Glutamatergic neuron (in vitro differentiated cells): ENCODE measurements around the gene HLA-F. TPM values are rescaled to one million over a fixed set of nuclear protein-coding genes. Genes with fewer than 3 reads are reported as not detected.

ENCODE experiments used
- DNase-seq: peaks from one replicate; pipeline ENCODE4 v3.0.0; 2022
- H3K27ac Mint-ChIP-seq: one replicate; pipeline ENCODE4 v1.8.0; 2020; ENCODE audit warnings: mild to moderate bottlenecking, mixed read lengths, inconsistent platforms; ENCODE audit not compliant: unreplicated experiment
- H3K27me3 Mint-ChIP-seq: one replicate; pipeline ENCODE4 v1.8.0; 2020; ENCODE audit warnings: mild to moderate bottlenecking, moderate library complexity, mixed read lengths, inconsistent platforms; ENCODE audit not compliant: unreplicated experiment
- H3K36me3 Mint-ChIP-seq: one replicate; pipeline ENCODE4 v1.8.0; 2020; ENCODE audit warnings: mild to moderate bottlenecking, mixed read lengths, inconsistent platforms; ENCODE audit not compliant: unreplicated experiment
- H3K4me1 Mint-ChIP-seq: one replicate; pipeline ENCODE4 v1.8.0; 2020; ENCODE audit warnings: mild to moderate bottlenecking, low read depth, mixed read lengths, inconsistent platforms; ENCODE audit not compliant: unreplicated experiment
- H3K4me3 Mint-ChIP-seq: one replicate; pipeline ENCODE4 v1.8.0; 2020; ENCODE audit warnings: mild to moderate bottlenecking, mixed read lengths, inconsistent platforms; ENCODE audit not compliant: unreplicated experiment
- H3K9me3 Mint-ChIP-seq: one replicate; pipeline ENCODE4 v1.8.0; 2020; ENCODE audit warnings: mild to moderate bottlenecking, moderate library complexity, mixed read lengths, inconsistent platforms; ENCODE audit not compliant: unreplicated experiment
- total RNA-seq: library from RNA; stranded (reverse); fragmentation: NEBNext Ultra II Directional; extraction: Animal tissue kit (Norgen Biotek cat#: 25700); gene quantifications from one replicate; pipeline ENCODE4 v1.2.1, GENCODE V29; 2021; ENCODE audit not compliant: unreplicated experiment
- TF ChIP-seq, protein P1 (sequence below): fragments of 200-600 bp; sonication (generic); IDR thresholded peaks from one replicate; pipeline ENCODE4 v1.5.0; 2021; ENCODE audit not compliant: partially characterized antibody, unreplicated experiment

The HLA-F gene
- total RNA-seq, 1 donor from 2014 or later, result 1.9 TPM

DNA sequence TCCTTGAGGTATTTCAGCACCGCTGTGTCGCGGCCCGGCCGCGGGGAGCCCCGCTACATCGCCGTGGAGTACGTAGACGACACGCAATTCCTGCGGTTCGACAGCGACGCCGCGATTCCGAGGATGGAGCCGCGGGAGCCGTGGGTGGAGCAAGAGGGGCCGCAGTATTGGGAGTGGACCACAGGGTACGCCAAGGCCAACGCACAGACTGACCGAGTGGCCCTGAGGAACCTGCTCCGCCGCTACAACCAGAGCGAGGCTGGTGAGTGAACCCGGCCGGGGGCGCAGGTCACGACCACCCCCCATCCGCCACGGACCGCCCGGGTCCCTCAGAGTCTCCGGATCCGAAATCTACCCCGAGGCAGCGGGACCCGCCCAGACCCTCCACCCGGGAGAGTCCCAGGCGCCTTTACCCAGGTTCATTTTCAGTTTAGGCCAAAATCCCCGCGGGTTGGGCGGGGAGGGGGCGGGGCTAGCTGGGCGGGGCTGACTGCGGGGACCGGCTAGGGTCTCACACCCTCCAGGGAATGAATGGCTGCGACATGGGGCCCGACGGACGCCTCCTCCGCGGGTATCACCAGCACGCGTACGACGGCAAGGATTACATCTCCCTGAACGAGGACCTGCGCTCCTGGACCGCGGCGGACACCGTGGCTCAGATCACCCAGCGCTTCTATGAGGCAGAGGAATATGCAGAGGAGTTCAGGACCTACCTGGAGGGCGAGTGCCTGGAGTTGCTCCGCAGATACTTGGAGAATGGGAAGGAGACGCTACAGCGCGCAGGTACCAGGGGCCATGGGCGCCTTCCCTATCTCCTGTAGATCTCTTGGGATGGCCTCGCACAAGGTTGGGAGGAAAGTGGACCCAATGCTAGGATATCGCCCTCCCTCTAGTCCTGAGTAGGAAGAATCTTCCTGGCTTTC lies 693 bp downstream of the HLA-F start:
- Mint-ChIP-seq H3K9me3 (no peaks in the 10 kb centered on the region), H3K4me1 (no peaks in the 10 kb centered on the region), H3K4me3 (peak overlapping the region; percentile 70), H3K27me3 (peaks cover 22% of the 10 kb centered on the region), H3K27ac (no peak overlapping the region), H3K36me3 (no peaks in the 10 kb centered on the region)
- peak; percentile 24 for DNase-seq
- TF ChIP-seq, protein P1, sequence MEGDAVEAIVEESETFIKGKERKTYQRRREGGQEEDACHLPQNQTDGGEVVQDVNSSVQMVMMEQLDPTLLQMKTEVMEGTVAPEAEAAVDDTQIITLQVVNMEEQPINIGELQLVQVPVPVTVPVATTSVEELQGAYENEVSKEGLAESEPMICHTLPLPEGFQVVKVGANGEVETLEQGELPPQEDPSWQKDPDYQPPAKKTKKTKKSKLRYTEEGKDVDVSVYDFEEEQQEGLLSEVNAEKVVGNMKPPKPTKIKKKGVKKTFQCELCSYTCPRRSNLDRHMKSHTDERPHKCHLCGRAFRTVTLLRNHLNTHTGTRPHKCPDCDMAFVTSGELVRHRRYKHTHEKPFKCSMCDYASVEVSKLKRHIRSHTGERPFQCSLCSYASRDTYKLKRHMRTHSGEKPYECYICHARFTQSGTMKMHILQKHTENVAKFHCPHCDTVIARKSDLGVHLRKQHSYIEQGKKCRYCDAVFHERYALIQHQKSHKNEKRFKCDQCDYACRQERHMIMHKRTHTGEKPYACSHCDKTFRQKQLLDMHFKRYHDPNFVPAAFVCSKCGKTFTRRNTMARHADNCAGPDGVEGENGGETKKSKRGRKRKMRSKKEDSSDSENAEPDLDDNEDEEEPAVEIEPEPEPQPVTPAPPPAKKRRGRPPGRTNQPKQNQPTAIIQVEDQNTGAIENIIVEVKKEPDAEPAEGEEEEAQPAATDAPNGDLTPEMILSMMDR, result no peak

DNA sequence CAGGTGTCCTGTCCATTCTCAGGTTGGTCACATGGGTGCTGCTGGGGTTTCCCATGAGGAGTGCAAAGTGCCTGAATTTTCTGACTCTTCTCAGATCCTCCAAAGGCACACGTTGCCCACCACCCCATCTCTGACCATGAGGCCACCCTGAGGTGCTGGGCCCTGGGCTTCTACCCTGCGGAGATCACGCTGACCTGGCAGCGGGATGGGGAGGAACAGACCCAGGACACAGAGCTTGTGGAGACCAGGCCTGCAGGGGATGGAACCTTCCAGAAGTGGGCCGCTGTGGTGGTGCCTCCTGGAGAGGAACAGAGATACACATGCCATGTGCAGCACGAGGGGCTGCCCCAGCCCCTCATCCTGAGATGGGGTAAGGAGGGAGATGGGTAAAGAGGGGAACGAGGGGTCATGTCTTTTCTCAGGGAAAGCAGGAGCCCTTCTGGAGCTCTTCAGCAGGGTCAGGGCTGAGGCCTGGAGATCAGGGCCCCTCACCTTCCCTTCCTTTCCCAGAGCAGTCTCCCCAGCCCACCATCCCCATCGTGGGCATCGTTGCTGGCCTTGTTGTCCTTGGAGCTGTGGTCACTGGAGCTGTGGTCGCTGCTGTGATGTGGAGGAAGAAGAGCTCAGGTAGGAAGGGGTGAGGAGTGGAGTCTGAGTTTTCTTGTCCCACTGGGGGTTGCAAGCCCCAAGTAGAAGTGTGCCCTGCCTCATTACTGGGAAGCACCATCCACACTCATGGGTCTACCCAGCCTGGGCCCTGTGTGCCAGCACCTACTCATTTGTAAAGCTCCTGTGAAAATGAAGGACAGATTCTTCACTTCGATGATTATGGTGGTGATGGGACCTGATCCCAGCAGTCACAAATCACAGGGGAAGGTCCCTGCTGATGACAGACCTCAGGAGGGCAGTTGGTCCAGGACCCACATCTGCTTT lies 2.0 kb downstream of the HLA-F start:
- DNase-seq, result no peak
- Mint-ChIP-seq H3K4me1 (no peaks in the 10 kb centered on the region), H3K27ac (no peak overlapping the region), H3K36me3 (no peaks in the 10 kb centered on the region), H3K9me3 (no peaks in the 10 kb centered on the region), H3K4me3 (no peak overlapping the region), H3K27me3 (peaks cover 24% of the 10 kb centered on the region)
- TF ChIP-seq, protein P1, result no peak

DNA sequence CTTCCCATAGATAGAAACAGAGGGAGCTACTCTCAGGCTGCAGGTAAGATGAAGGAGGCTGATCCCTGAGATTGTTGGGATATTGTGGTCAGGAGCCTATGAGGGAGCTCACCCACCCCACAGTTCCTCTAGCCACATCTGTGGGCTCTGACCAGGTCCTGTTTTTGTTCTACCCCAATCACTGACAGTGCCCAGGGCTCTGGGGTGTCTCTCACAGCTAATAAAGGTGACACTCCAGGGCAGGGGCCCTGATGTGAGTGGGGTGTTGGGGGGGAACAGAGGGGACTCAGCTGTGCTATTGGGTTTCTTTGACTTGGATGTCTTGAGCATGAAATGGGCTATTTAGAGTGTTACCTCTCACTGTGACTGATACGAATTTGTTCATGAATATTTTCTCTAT lies 2.8 kb downstream of the HLA-F start:
- Mint-ChIP-seq H3K27me3 (peaks cover 27% of the 10 kb centered on the region), H3K4me1 (no peaks in the 10 kb centered on the region), H3K36me3 (no peaks in the 10 kb centered on the region), H3K9me3 (no peaks in the 10 kb centered on the region), H3K27ac (no peak overlapping the region), H3K4me3 (no peak overlapping the region)
- TF ChIP-seq, protein P1, result no peak
- no peak for DNase-seq

DNA sequence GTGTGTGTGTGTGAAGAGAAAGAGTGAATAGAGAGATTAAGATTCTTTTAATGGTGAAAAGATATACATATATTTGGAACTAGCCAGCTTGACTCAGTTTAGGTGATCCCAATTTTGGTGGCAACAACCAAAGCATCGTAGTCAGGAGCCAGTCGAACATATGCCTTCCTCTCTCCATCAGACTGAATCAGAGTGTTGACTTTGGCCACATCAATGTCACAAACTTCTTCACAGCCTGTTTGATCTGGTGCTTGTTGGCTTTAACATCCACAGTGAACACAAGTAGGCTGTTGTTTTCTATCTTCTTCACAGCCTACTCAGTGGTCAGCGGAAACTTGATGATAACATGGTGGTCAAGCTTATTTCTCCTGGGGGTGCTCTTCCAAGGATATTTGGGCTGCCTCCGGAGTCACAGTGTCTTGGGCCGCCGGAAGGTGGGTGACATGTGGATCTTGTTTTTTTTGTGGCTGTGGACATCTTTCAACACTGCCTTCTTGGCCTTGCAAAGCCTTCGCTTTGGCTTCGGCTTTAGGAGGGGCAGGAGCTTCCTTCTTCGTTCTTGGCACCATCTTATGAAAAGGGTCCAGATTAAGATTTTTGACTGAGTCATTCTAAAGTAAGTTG lies 3.4 kb downstream of the HLA-F start:
- Mint-ChIP-seq H3K9me3 (no peaks in the 10 kb centered on the region), H3K4me1 (no peaks in the 10 kb centered on the region), H3K27me3 (peaks cover 24% of the 10 kb centered on the region), H3K4me3 (no peak overlapping the region), H3K36me3 (no peaks in the 10 kb centered on the region), H3K27ac (no peak overlapping the region)
- no peak for DNase-seq
- TF ChIP-seq, protein P1, result no peak
